ENCODE measurements around the gene ERVH48-1.
"Not testable (repeated sequence)": the region's sequence is repeated elsewhere in the genome, so short reads cannot be mapped to it uniquely, and the experiment has no call there.

Gene ERVH48-1

DNA sequence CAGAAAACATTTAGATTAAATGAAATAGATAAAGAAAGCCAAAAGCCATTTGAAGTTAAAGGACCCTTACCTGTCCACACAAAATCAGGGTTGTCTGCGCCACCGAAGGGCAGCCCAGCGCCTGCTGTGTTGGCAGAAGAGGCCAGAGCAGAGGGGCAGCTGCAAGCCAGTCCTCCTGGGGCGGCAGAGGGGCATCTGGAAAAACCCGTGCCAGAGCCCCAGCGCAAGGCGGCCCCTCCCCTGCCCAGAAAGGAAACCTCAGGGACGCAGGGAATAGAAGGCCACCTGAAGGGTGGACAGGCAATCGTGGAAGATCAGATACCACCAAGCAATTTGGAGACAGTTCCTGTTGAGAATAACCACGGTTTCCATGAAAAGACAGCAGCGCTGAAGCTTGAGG, 21.6 kb downstream of the ERVH48-1 start:
- DNase-seq, result no peak

- DNase-seq, result no peak
These were observed 25.0 kb downstream of the ERVH48-1 start for GRCh38 chr21:42900446-42900845.

DNA sequence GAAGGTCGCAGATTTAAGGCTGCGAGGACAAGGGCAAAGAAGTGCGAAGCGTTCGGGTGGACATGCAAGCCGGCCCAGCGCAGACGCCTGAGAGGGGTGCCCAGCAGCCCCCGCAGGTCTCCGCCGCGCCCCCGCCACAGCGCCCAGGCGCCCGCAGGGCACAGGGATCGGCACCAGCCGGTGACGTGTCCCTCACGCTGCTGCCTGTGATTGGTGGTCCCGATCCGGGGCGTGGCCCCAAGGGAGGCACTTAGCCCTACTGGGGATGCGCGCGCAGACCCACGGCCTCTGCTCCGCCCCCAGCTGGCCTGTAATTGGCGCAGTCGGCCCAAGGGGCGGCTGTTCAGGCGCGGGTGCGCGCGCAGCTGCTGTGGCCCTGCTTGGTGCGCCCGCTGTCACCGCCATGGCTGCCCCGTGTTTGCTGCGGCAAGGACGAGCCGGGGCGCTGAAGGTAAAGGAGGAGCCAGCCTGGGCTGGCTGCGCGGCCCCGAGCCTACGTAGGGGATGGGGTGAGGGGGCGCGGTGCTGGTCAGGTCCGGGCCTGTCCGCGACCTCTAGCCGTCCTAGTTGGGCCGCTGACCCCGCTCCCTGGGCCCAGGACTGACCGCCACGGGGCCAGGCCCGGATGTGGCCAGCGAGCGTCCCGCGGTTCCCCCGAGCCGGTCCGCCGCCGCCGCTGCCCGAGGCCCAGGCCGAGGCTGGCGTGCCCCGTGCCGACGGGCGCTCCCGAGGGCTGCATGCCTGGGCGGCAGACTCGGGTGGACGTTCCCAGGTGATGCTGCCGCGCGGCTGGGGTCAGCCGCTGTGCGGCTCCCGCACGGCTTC, 32.3 kb downstream of the ERVH48-1 start, which contains the start of gene NDUFV3:
NDUFV3 (plus strand) TSS at position 379 of the 825 bp plus-strand sequence; CDS start at position 404, 25 bp downstream.
- peak; percentile 99 for DNase-seq

DNA sequence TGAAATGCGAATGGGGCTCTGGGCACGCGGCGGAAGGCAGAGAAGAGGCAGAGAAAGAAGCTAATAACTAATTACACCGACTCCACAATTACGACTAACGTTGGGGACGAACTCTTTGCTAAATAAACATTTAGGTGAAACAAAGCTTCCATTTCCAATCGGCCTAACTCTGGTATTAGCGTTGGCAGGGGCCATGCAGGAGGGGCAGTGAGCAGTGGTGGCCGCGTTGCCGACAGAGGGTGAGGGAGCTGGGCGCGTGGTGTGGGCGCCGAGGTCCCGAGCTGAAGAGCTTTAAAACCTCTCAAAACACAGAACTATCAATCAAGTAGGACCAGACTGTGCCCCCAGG, 32.9 kb downstream of the ERVH48-1 start:
- no peak for DNase-seq

DNA sequence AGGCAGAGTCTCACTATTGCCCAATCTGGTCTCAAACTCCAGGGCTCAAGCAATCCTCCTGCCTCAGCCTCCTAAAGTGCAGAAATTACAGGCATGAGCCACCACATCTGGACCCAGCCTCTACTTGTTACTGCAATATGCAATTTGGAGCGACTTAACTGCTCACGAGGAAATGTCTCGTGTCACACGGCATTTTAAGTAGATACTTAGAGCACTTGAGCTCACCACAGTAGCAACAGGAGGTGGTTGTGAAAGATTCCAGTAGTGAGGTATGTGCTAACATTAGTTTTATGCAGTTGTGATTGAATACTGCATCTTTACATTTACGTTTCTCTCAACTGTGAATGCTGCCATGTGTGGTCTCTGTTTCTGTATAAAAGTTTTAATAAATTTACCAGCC, 38.1 kb downstream of the ERVH48-1 start:
- no peak for DNase-seq

GRCh38 chr21:42883921-42884320, 41.5 kb downstream of the ERVH48-1 start:
- no peak for DNase-seq

DNA sequence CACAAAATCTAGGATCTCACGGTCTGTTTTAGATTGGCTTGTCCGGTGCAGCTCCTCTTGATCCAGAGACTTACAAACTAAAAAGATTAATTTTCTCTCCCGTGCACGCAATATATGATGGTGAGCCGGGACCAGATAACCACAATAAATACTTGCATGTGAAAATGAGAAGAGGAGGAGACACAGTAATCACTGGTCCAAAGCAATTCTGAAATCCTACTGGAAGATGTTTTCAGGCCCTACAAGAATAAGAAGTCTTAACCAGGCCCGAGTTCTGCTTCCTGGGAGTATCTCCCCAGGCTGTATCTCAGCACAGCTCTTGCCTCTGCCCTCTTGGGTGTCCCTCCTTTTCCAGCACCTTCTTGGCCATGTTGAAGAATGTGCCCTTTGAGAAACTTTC, 45.1 kb downstream of the ERVH48-1 start:
- no peak for DNase-seq

- peak; percentile 93 for DNase-seq
These were observed 46.2 kb downstream of the ERVH48-1 start, which contains the start of gene WDR4 for GRCh38 chr21:42878993-42879787. WDR4 (minus strand) TSS chr21:42879539; CDS start chr21:42879495, 44 bp downstream.

GRCh38 chr21:42878678-42878992, 46.8 kb downstream of the ERVH48-1 start:
- DNase-seq, result no peak

GRCh38 chr21:42875811-42876210, 49.6 kb downstream of the ERVH48-1 start:
- not testable (repeated sequence) for DNase-seq

DNA sequence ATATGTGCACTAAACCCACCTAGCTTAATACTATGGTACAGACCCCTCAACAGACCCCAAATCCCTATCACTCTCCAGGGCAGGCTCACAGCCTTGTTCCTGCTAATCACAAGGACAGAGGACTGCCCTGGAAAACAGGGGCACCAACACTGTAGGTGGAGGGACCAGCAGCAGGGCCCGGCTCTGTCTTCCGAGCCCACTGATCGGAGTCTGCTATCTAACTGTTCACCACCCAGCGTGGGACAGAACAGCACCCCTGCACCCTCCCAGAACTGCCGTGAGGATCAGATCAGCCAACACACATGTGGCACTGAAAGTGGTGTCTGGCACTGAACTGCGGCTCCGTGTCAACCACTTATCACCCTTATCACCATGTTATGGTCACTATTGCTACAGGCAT, 52.3 kb downstream of the ERVH48-1 start:
- DNase-seq, result no peak

DNA sequence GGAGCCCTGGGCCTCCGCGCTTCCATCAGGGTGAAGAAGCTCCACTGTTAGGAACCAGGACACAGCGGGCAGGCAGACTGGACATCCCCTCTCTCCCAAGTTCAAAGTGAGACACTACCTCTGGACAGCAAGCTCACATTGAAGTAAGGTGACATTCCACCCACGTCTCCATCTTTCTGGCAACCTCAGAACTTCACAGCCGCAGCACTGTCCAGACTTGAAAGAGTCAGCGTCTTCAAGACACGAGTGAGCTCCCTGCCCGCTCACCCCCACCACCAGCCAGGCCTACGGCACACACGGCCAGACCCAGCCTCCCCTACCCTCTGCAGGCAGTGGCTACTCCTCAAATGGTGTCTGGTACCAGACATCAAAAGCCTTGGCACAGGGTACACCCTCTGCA, 57.2 kb downstream of the ERVH48-1 start:
- no peak for DNase-seq
